Limb (tissue), 2 donors: Measurements from ENCODE around the gene ENTR1.
"Not testable (repeated sequence)": the region's sequence is repeated elsewhere in the genome, so short reads cannot be mapped to it uniquely, and the experiment has no call there.

ENCODE experiments used
- DNase-seq, 2 donors: peaks; one replicate each; pipeline ENCODE4 v3.0.0-alpha.2; 2016; ENCODE audit errors: extremely low spot score in 2 of 2

ENTR1 gene

DNA sequence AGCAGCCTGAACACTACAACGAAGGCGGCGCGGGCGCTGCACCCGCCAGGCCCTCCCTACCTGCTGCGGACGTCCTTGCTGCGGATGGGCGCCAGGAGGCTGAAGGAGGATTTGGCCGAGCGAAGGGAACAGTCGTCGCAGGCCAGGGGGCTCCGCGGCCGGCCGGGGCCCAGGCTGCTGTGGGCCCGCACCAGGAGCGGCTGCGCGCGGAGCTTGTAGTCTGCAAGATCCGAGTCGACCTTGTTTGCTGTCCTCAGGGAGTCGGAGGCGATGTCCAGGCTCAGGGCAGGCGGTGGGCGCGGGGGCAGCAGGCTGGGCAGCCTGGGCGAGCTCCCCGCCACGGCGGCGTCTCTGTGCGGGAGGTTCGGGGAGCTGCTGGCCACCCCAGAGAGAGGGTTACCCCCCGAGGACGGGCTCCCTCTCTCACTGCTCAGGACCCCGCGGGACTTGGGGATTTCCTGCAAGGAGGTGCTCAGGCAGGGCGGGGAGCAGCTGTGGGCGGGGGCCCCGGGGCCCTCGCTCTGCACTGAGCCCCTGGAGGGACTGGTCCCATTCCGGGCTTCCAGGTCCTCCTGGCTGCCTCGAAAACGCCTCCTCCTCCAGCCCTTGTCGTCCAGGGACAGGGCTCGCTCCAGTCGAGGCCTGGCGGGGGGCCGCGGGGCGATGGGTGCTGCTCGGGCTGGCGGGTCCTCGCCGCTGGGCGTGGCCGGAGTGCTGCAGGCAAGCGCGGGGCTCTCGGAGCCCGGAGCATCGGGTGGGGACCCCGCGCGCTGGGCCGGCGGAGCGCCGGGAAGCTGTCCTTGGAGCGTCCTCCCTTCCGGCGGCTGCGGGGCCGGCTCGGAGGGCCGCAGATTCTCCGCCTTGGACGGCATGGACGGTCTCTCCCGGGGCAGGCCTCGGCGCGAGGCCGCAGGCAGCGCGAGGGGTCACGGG is 28.4 kb upstream of the ENTR1 start:
- DNase-seq: peak in 1 of 2 donors; percentile 54

DNA sequence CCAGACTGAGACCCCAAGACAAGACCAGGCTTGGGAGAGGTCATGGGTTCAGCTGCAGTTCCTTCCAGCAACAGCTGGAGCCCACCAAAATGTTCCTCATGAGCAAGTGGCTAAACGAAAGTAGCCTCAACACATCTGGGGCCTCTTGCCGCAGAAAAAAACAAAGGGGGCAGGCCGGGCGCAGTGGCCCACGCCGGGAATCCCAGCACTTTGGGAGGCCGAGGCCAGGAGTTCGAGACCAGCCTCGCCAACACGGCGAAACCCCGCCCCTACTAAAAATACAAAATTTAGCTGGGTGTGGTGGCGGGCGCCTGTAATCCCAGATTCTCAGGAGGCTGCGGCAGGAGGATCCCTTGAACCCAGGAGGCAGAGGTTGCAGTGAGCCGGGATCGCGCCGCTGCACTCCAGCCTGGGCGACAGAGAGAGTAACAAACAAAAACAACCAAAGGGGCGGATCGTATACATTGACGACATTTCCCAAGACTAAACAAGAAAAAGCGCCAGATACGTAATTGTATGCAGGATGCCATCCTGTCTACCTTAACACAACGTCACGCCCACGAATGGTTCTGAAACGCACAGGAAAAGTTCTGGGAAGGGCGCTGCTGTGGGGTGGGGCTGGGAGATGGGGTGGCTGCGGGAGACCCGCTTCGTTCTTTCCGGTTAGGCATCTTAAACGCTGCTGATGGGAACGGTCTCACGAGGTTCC is 27.6 kb upstream of the ENTR1 start:
- no peak for DNase-seq

DNA sequence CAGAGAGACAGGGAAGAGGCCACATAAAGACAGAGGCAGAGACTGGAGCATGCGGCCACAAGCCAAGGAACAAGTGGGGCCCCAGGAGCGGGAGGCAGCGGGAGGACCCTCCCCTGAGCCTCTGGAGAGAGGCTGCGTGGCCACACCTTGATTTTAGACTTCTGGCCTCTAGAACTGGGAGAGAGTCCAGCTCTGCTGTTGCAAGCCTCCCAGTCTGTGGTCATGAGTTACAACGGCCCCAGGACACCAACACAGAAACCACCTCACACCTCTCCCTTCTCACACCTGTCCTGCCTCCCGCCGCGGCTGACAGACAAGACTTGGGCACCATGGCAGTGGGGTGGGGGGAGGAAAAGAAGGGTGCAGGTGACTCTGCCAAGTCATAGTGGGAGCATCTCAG is 27.0 kb upstream of the ENTR1 start:
- no peak for DNase-seq

DNA sequence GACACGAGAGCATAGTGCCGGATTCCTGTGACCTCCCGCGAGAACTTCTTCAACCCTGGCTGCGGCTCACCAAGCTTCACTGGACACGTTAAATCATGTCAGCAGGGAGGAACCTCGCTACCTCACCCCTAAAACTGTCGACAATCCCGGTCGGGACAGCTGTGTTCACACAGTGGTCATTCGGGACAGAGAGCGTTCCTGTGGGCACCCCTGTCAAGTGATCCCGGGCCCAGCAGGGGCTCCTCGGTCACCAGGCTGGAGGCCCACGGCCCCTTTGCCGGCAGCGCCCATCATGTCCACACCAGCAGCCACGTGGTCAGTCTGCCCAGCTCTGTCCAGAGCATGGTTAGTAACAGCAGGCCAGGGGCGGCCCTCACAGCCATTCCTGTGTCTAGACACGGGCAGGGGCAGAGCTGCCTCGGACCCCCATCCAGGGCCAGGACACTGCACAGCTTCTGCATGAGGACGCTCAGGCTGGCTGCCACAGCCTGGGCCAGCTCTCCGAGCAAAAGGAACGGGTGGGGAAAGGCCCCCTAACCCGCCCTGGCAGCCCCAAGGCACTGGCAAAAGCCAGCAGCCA is 25.7 kb upstream of the ENTR1 start:
- no peak for DNase-seq

DNA sequence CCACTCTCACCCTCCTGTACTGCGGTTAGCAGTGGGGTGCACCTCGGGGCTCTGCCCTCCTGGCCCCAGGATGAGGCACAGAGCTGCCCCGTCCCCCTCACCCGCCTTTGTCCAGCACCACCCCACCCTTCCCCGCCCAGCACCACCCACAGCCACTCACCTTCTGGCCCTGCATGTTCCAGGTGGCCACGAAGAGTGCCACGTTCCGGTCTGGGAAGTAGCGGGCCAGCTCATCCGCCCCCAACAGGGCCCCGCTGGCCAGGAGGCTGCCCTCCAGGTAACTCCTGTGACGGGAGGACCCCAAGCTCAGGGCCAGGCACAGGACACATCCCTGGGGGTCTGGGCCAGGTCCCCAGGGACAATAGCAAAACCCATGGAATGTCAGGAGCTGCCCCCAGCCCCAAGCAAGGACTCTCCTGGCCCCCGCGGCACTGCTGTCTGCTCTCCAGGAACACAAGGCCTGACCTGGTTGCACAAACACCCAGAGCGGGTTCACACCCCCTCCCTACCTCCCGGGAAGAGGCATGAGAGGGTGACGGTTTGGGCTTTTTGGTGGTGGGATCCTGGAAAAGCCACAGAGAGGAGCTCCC is 24.3 kb upstream of the ENTR1 start:
- no peak for DNase-seq

DNA sequence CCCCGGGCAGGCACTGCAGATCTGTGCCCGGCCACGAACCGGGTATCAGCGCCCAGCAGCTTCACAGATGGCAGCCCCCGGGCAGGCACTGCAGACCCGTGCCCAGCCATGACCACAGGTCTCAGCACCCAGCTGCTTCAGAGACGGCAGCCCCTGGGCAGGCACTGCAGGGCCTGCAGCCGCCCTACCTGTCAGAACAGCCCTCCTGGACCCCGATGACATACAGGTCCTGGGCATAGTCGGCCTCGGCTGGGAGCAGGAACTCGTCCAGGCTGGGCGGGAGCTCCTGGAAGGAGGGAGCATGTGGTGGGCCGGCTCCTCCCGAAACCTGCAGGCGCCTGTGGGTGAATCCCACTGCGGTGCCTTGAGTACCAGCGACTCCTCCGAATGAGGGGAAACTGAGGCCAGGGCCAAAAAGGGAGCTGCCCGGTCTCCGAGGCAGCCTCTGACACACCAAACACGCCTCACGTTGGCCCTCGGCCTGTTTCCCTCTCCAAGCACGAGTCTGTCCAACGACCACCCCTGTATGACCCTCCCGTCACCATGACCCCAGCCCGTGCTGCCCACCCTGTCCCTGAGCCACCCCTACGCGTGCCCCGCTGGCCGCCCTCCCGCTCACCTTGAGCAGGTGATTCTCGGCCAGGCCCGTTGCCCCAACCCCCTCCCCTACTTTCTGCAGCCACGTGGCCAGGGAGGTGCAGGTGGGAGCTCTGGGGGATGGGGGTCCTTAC is 23.6 kb upstream of the ENTR1 start:
- DNase-seq: no peak

DNA sequence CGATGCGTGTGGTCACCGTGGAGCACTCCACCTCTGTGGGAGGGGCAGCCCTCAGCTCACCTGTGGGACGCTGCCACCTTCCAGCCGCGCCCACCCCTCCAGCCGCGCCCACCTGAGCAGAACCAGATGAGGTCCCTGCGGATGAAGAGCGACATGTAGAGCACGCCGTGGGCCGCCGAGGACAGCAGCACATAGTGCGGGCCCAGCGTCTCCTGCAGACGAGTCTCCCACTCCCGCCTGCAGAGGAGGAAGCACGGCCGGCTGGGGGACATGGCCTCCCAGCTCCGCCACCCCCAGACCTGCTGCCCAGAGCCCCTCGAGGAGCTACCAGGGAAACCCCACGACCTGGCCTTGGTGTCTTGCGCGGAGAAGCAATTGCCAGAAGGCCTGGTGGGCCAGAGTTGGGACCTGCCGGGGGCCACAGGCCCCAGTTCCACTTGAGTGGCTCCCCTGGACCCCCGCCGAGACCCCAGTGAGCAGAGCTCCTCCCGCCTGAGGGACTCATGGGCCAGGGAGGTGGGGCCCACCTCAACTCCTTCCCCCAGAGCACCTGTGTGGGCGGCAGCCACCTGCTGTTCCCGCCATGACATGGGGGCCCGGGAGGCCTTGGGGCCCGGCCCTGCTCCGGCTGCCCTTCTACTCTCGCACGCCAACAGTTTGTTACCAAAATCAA is 22.8 kb upstream of the ENTR1 start:
- DNase-seq: no peak

DNA sequence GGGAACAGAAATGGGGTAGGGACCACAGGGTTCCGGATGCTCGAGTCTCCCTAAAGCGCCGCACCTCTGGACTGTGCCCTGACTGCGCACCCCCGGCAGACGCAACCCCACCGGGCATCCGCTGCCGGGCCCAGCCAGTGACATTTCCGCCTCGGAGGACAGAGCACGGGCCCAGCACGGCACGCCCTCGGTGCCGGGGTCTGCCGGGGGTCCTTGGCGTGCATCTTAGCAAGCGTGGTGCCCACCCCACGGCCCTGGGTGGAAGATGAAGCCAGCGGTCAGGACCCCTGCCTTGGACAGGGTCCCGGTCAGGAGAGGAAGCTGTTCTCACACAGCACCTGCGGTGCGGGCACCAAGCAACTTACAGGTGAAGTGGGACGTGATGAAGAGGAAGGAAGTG is 22.2 kb upstream of the ENTR1 start:
- no peak for DNase-seq

DNA sequence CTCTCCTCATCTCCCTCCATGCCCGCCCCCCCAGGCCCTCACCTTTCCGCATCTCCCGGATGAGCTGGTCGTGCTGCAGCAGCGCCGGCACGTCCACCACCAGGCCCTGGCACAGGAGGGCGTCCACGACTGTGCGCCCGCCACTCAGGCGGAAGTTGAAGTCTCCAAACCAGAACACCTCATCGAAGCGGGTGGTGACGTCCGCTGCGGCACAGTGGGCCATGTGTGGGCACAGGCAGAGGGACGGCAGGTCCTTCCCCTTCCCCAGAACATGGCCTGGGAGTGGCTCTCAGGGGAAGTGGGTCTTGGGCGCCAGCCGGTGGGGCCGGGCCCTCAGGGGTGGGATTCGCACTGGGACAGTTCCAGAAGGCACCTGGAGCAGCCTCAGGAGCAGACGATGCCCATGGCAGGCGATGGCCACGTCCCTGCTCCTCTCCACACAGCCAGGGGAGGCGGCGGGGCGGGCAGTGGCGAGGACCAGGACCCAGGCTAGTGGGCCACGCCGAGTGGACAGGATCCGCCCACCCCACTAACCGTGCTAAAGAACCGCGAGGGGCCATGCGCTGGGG is 21.5 kb upstream of the ENTR1 start:
- no peak for DNase-seq

DNA sequence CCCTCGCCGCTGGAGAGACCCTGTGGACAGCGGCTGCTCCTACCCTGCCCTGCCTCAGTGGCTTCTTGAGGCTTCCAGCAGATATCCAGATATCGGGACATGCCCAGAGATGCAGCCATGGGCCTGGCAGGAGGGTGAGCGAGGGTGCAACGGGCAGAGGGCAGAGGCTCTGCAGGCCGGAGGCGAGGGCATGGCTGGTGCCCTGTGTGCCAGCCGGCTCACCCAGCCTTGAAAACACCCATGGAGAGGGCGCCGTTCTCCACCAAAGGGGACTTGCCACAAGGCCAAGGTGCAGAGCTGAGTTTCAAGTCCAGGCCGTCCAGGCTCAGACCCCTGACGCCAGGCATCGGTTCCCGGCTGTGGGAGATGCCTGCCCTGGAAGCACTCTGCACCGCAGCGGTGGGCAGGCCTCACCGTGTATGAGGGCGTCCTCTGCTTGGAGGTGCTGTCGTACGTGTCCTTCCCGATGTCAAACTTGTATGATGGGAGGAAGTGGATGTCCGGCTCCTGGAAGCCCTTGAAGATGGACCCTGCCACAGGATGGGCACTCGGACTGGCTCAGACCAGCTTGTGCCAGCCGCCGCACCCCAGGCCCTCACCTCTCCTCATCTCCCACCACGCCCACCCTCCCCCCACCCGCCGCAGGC is 20.3 kb upstream of the ENTR1 start:
- DNase-seq: no peak

DNA sequence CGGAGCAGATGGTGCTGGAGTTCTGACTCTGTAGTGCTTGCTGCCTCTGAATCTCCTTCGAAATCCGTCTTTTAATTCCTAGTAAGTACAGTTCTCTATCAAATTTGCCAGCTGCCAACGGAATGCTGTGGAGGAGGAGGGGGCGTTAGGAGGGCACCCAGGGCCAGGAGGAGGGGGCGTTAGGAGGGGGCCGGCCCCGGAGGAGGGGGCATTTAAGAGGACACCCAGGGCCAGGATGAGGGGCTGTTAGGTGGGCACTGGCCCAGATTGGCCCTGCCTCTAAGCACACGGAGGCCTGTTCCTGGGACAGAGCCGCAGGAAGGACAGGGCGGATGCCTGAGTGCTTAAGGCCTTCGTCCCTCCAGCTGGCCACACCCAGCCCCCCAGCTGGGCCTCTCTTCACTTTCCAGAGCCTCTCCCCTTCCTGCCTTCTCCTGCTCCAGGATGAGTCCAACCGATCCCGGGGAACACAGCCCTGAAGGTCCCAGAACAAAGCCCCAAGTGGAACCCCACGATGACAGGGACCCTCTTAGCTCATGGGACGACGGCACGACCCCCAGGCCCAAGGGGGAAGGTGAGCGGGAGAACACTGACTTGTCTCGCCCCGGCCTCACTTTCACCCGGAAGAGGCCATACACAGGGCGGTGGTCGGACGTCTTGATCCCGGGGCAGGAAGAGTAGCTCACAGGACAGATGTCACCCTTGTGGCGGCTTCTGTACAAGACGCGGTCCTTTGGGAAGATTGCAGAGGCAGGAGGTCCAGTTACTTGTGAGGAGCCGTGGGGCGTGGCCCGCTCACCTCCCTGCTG is 19.5 kb upstream of the ENTR1 start:
- DNase-seq: no peak

DNA sequence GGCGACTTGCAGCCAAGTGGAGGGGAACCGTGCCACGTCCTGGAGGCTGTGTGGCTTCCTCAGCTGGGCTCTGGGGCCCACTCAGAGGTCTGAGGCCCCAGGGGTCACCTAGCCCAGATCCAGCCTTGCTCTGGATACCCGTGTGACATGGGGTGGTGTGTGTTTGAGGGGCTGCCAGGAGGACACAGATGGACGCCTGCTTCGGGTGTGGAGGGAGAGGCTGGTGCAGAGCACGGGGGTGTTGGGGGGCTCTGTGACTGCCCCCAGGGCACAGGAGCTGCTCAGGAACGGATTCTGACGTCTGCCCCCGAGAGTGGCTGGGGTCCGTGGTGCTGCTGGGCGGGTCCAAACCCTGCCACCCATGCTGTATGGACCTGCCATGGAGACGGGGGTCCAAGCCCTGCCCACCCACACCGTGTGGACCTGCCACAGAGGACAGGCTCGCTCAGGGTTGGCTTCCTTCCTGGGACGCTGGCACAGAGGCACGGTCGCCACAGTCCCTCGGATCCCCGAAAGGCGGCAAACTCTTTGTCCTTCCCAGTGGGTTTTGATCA is 18.7 kb upstream of the ENTR1 start:
- no peak for DNase-seq

DNA sequence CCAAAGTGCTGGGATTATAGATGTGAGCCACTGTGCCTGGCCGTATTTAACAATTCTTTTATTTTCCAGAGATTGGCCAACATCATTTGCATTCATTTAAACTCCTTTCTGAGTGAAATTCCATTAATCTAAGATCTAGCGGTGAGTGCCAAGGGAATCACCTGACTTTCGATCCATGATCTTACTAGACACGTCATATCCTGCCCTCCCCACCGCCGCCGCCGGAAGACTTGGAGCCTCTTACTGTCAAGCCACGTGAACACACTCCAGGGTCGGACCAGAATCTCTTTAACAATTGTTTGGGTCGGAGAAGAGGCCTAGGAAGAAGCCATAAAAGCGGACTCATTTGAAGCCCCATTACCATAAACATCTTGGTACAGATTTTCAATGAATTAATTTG is 16.4 kb upstream of the ENTR1 start:
- DNase-seq: no peak

DNA sequence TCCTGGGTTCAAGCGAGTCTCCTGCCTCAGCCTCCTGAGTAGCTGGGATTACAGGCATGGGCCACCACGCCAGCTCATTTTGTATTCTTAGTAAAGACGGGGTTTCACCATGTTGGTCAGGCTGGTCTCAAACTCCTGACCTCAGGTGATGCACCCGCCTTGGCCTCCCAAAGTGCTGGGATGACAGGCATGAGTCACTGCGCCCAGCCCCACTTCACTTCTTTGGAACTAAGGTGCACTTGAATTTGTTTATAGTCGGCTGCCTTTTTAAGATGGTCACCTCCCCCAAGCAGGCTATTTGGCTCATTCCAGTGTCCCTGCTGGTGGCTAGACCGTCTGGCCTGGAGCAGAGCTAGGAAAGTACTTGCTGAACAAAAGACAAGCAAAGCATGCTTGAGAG is 15.0 kb upstream of the ENTR1 start:
- DNase-seq: not testable (repeated sequence)

DNA sequence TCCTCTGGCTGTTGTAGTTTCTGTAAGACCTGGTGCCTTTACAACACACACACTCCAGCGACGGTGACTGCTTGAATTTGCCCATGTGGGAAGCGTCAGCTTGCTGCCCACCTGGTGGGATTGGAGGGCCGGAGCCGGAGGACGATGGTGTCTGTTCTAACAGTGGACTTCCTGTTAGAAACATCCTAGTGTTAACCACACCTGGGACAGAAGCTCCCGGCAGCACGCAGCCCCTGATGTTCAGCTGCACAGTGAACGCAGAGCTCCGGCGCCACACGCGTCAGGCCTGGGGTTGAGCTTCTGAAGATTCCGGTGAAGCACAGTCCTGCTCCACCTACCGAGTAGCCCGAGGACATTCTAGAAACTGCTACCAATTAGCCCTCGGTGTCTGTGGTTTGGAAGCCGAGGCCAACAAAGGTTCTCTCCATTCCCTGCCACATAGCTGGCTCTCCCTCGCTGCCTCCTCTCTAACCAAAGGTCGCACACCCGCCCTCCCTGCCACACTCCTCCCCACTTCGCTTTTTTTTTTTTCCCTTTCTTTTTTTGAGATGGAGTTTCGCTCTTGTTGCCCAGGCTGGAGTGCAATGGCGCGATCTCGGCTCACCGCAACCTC is 14.4 kb upstream of the ENTR1 start:
- DNase-seq: no peak

DNA sequence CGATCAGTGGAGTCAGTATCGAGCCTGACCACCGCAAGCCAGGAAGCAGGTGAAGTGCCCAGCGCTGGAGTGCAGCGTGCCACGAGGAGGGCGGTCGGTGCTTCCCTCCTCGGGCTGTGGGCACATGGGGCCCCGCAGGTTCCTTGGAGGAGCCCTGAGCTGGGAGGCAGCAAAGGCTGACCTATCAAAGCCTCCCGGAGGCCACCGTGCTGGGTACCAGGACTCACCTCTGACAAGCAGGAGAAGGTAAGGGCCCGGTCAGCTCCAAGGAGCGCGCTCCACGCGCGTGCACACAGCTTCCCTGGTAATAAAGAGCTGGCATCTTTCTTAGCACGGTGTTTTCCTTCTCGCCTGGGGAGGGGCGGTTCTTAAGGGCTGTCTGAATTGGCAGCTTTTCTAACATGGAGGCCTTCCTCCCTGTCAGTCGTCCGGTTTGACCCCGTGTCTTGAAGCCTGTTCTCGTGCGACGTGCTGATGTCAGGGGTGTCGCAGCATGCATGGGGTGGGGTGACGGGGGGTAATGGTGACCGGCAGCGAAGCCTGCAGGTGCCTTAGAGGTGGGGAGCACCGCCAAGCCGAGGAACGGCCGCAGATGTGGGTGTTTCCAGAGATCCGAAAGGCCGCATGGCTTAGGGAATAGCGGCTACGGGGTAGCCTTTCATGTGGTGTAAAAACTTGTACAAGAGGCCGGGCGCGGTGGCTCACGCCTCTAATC is 13.2 kb upstream of the ENTR1 start:
- no peak for DNase-seq

DNA sequence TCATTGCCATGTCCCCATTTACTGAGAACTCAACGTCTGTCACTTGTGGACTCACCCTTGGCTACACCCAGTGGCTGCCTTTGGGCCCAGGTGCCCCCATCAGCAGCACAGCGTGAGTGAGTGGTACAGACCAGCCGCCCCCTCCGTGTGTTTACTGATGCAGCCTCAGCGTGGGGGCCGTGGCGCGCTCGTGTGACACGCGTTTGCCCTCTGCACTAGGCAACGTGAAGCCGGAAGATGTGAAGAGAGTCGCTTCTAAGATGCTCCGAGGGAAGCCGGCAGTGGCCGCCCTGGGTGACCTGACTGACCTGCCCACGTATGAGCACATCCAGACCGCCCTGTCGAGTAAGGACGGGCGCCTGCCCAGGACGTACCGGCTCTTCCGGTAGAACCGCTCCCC is 12.5 kb upstream of the ENTR1 start:
- no peak for DNase-seq

DNA sequence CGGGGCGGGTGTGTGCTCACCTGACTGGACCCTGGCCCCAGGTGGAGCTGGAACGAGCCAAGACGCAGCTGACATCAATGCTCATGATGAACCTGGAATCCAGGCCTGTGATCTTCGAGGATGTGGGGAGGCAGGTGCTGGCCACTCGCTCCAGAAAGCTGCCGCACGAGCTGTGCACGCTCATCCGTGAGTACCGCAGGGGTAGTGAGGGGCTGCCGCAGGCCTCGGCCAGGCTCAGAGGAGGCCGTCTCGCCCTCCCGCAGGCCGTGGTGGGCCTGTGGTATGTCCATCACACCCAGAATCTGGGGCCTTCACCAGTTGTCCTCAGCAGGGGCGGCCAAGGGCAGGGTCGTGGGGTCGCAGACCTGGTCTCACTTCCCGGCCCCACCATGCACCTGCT is 11.4 kb upstream of the ENTR1 start:
- no peak for DNase-seq
